ENCODE results near the gene TMEM8B.

The TMEM8B gene, protein sequence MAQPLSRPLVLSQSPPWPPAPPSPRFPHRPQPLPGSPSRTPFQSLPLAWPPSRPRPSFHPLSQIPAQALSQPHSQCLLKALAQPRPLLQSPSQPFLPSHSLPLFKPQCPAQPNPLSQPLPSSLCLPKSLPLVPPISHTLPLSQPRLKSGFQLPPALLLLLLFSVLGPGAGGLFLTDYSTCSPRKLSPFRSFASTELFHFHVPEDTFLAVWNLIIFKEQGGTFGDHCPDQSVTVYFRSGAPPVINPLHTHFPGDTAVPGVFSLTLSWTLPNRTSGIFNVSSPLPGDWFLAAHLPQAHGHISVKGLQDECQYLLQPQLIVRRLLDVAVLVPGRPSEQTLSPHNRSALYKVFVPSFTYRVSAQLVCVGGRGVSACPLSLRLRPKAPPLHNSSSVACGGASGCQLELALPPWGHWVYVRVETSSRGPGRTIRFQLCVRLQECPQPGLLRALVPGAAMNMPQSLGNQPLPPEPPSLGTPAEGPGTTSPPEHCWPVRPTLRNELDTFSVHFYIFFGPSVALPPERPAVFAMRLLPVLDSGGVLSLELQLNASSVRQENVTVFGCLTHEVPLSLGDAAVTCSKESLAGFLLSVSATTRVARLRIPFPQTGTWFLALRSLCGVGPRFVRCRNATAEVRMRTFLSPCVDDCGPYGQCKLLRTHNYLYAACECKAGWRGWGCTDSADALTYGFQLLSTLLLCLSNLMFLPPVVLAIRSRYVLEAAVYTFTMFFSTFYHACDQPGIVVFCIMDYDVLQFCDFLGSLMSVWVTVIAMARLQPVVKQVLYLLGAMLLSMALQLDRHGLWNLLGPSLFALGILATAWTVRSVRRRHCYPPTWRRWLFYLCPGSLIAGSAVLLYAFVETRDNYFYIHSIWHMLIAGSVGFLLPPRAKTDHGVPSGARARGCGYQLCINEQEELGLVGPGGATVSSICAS

GRCh38 chr9:35829084-35829763, at the start of gene TMEM8B:
TMEM8B (plus strand) TSS chr9:35829228; CDS start chr9:35829448, 220 bp downstream.
- Histone ChIP-seq H3K36me3 (ENCODE audit: control insufficient read depth, low read depth, low read length) (no peaks in the 10 kb centered on the region), H3K27me3 (ENCODE audit: control insufficient read depth, insufficient read depth, low read length) (no peaks in the 10 kb centered on the region), H3K9ac (ENCODE audit: low read length) (peak within 1 kb of the TSS; percentile 29), H3K9me3 (ENCODE audit: control insufficient read depth, low read depth, low read length) (no peaks in the 10 kb centered on the region), H3K4me3 (ENCODE audit: low read length) (peak within 1 kb of the TSS; percentile 75), H3K4me1 (ENCODE audit: control insufficient read depth, low read depth, low read length) (peaks cover 4% of the 10 kb centered on the region), H3K27ac (ENCODE audit: low read length) (no peak within 1 kb of the TSS)

DNA sequence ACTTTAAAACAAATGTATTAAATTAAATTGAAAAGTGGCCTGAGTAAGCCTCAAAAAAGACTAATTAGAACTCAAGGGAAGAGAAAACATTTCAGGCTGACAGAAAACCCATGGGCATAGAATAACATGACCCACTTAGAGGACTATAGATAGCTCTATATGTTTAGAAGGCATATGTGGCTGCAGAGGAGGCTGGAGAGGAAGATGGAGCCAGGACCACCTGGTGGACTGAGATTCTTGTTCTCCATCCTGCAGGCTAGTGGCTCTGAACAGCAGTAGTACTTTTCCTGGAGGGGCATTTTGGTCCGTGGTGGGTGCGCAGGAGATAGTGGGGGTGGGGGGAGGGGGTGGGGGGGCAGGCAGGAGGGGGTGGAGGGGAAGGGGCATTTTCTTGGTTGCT, 48.0 kb upstream of the TMEM8B start:
- H3K36me3 ChIP-seq (ENCODE audit: control insufficient read depth, low read depth, low read length), result no peaks in the 10 kb centered on the region
- H3K27me3 ChIP-seq (ENCODE audit: control insufficient read depth, insufficient read depth, low read length), result no peaks in the 10 kb centered on the region
- no peak overlapping the region for H3K27ac ChIP-seq (ENCODE audit: low read length)
- peaks cover under 1% of the 10 kb centered on the region for H3K4me1 ChIP-seq (ENCODE audit: control insufficient read depth, low read depth, low read length)
- H3K9me3 ChIP-seq (ENCODE audit: control insufficient read depth, low read depth, low read length), result no peaks in the 10 kb centered on the region
- no peak overlapping the region for H3K9ac ChIP-seq (ENCODE audit: low read length)
- no peak overlapping the region for H3K4me3 ChIP-seq (ENCODE audit: low read length)

DNA sequence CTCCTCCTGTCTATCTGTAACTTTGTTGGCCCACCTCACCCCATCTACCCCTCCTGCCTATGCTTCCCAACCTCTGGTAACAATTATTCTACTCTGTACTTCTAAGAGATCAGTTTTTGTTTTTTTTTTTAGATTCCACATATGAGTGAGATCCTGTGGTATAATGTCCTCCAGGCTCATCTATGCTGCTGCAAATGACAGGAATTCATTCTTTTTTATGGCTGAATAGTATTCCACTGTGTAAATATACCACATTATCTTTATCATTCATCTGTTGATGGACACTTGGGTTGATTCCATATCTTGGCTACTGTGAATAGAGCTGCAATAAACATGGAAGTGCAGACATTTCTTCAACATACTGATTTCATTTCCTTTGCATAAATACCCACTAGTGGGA, 45.6 kb upstream of the TMEM8B start:
- no peak overlapping the region for H3K4me3 ChIP-seq (ENCODE audit: low read length)
- H3K9me3 ChIP-seq (ENCODE audit: control insufficient read depth, low read depth, low read length), result no peaks in the 10 kb centered on the region
- H3K36me3 ChIP-seq (ENCODE audit: control insufficient read depth, low read depth, low read length), result no peaks in the 10 kb centered on the region
- H3K27ac ChIP-seq (ENCODE audit: low read length), result no peak overlapping the region
- H3K9ac ChIP-seq (ENCODE audit: low read length), result no peak overlapping the region
- H3K4me1 ChIP-seq (ENCODE audit: control insufficient read depth, low read depth, low read length), result no peaks in the 10 kb centered on the region
- H3K27me3 ChIP-seq (ENCODE audit: control insufficient read depth, insufficient read depth, low read length), result no peaks in the 10 kb centered on the region

- Histone ChIP-seq H3K36me3 (ENCODE audit: control insufficient read depth, low read depth, low read length) (no peaks in the 10 kb centered on the region), H3K9me3 (ENCODE audit: control insufficient read depth, low read depth, low read length) (no peaks in the 10 kb centered on the region), H3K27me3 (ENCODE audit: control insufficient read depth, insufficient read depth, low read length) (peaks cover 7% of the 10 kb centered on the region), H3K4me1 (ENCODE audit: control insufficient read depth, low read depth, low read length) (peaks cover 12% of the 10 kb centered on the region), H3K4me3 (ENCODE audit: low read length) (no peak overlapping the region), H3K27ac (ENCODE audit: low read length) (no peak overlapping the region), H3K9ac (ENCODE audit: low read length) (no peak overlapping the region)
Measured at GRCh38 chr9:35789541-35789940, 39.5 kb upstream of the TMEM8B start.

GRCh38 chr9:35790025-35790384, 39.0 kb upstream of the TMEM8B start:
- H3K27ac ChIP-seq (ENCODE audit: low read length), result no peak overlapping the region
- H3K4me3 ChIP-seq (ENCODE audit: low read length), result no peak overlapping the region
- no peaks in the 10 kb centered on the region for H3K9me3 ChIP-seq (ENCODE audit: control insufficient read depth, low read depth, low read length)
- H3K4me1 ChIP-seq (ENCODE audit: control insufficient read depth, low read depth, low read length), result peaks cover 12% of the 10 kb centered on the region
- peaks cover 7% of the 10 kb centered on the region for H3K27me3 ChIP-seq (ENCODE audit: control insufficient read depth, insufficient read depth, low read length)
- no peaks in the 10 kb centered on the region for H3K36me3 ChIP-seq (ENCODE audit: control insufficient read depth, low read depth, low read length)
- no peak overlapping the region for H3K9ac ChIP-seq (ENCODE audit: low read length)

DNA sequence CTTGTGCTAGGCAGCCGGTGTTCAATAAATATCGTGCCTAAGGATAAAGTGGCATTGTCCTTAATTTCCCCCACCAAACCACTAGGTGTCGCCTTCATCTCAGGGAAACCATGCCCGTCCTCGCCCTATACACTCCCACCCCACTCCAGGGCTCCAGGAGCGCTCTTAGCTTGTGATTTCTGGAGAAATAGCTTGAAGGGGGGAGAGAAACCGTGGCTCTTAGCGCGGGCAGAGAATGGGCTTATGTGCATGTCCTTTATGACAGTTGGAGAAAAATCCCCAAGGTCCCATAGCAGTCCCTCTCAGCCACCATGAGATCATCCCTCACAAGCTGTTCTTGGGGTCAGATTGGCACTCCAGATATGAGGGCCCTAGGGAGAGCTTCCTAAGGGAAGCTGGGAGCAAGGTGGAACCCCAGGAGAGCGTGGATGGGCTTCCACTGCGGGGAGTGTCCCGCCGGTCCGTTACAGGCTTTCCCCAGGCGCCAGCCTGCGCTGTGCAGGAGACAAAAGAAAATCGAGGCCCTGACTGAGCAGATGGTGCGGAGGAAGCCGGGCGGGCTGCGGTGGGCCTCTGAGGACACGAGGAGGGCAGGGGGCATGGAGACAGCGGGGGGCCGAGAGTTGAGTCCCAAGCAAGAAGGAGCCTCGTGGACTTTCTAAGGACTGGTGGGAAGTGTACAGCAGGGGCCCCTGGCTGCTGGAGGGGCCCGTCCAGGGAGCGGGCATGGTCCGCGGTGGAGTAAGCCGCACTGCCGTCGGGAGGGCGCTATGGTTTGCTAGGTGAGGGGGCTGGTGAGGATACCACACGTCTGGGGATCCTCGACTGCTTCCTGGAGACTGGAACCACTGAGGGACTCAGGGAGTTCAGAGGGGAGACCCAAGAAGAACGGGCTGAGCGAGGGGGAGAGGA, 38.4 kb upstream of the TMEM8B start:
- Histone ChIP-seq H3K4me1 (ENCODE audit: control insufficient read depth, low read depth, low read length) (peaks cover 12% of the 10 kb centered on the region), H3K9ac (ENCODE audit: low read length) (peak overlapping the region; percentile 26), H3K27me3 (ENCODE audit: control insufficient read depth, insufficient read depth, low read length) (peaks cover 7% of the 10 kb centered on the region), H3K4me3 (ENCODE audit: low read length) (peak overlapping the region; percentile 48), H3K36me3 (ENCODE audit: control insufficient read depth, low read depth, low read length) (no peaks in the 10 kb centered on the region), H3K27ac (ENCODE audit: low read length) (no peak overlapping the region), H3K9me3 (ENCODE audit: control insufficient read depth, low read depth, low read length) (no peaks in the 10 kb centered on the region)

GRCh38 chr9:35791297-35791921, 37.6 kb upstream of the TMEM8B start, which contains the start of gene NPR2:
NPR2 (plus strand) TSS chr9:35791591; CDS start chr9:35792409, 818 bp downstream.
- Histone ChIP-seq H3K9me3 (ENCODE audit: control insufficient read depth, low read depth, low read length) (no peaks in the 10 kb centered on the region), H3K4me1 (ENCODE audit: control insufficient read depth, low read depth, low read length) (peaks cover 12% of the 10 kb centered on the region), H3K9ac (ENCODE audit: low read length) (peak within 1 kb of the TSS; percentile 26), H3K27ac (ENCODE audit: low read length) (no peak within 1 kb of the TSS), H3K27me3 (ENCODE audit: control insufficient read depth, insufficient read depth, low read length) (peaks cover 7% of the 10 kb centered on the region), H3K36me3 (ENCODE audit: control insufficient read depth, low read depth, low read length) (no peaks in the 10 kb centered on the region), H3K4me3 (ENCODE audit: low read length) (peak within 1 kb of the TSS; percentile 61)

DNA sequence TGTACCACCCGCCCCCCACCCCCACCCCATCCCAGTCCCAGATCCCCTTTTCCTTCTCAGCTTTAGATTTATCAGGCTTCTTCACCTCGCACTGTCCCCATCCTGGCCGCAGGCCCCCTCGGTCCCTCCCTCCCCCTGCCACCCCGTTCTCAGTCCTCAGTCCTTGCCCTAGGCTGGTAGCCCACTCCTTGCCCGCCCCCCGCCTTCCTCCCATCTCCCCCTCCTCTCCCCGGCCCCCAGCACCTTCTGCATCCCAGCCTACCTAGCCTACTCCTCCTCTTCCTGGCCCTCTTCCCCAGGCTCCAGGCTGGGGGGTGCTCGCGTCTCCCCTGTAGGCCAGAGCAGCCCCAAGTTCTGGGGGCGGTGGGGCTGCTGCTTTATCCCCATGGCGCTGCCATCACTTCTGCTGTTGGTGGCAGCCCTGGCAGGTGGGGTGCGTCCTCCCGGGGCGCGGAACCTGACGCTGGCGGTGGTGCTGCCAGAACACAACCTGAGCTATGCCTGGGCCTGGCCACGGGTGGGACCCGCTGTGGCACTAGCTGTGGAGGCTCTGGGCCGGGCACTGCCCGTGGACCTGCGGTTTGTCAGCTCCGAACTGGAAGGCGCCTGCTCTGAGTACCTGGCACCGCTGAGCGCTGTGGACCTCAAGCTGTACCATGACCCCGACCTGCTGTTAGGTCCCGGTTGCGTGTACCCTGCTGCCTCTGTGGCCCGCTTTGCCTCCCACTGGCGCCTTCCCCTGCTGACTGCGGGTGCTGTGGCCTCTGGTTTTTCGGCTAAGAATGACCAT, 36.8 kb upstream of the TMEM8B start:
- no peaks in the 10 kb centered on the region for H3K36me3 ChIP-seq (ENCODE audit: control insufficient read depth, low read depth, low read length)
- H3K9me3 ChIP-seq (ENCODE audit: control insufficient read depth, low read depth, low read length), result no peaks in the 10 kb centered on the region
- peak overlapping the region; percentile 61 for H3K4me3 ChIP-seq (ENCODE audit: low read length)
- peaks cover 12% of the 10 kb centered on the region for H3K4me1 ChIP-seq (ENCODE audit: control insufficient read depth, low read depth, low read length)
- peaks cover 7% of the 10 kb centered on the region for H3K27me3 ChIP-seq (ENCODE audit: control insufficient read depth, insufficient read depth, low read length)
- no peak overlapping the region for H3K9ac ChIP-seq (ENCODE audit: low read length)
- H3K27ac ChIP-seq (ENCODE audit: low read length), result no peak overlapping the region

DNA sequence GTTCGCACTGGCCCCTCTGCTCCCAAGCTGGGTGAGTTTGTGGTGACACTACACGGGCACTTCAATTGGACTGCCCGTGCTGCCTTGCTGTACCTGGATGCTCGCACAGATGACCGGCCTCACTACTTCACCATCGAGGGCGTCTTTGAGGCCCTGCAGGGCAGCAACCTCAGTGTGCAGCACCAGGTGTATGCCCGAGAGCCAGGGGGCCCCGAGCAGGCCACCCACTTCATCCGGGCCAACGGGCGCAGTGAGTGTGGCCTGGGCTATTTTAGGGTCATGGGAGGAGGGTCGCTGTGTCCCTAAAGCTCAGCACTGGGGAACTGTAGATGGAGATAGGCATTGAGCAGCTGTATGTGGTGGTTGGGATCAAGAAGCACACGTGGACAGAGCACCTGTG, 36.2 kb upstream of the TMEM8B start:
- no peaks in the 10 kb centered on the region for H3K9me3 ChIP-seq (ENCODE audit: control insufficient read depth, low read depth, low read length)
- H3K27ac ChIP-seq (ENCODE audit: low read length), result no peak overlapping the region
- no peaks in the 10 kb centered on the region for H3K36me3 ChIP-seq (ENCODE audit: control insufficient read depth, low read depth, low read length)
- peaks cover 7% of the 10 kb centered on the region for H3K27me3 ChIP-seq (ENCODE audit: control insufficient read depth, insufficient read depth, low read length)
- H3K4me3 ChIP-seq (ENCODE audit: low read length), result no peak overlapping the region
- H3K9ac ChIP-seq (ENCODE audit: low read length), result no peak overlapping the region
- H3K4me1 ChIP-seq (ENCODE audit: control insufficient read depth, low read depth, low read length), result peaks cover 12% of the 10 kb centered on the region

- Histone ChIP-seq H3K9ac (ENCODE audit: low read length) (no peak overlapping the region), H3K9me3 (ENCODE audit: control insufficient read depth, low read depth, low read length) (no peaks in the 10 kb centered on the region), H3K36me3 (ENCODE audit: control insufficient read depth, low read depth, low read length) (no peaks in the 10 kb centered on the region), H3K27me3 (ENCODE audit: control insufficient read depth, insufficient read depth, low read length) (peaks cover 7% of the 10 kb centered on the region), H3K4me3 (ENCODE audit: low read length) (no peak overlapping the region), H3K27ac (ENCODE audit: low read length) (no peak overlapping the region), H3K4me1 (ENCODE audit: control insufficient read depth, low read depth, low read length) (peaks cover 12% of the 10 kb centered on the region)
Measured at GRCh38 chr9:35793461-35793860, 35.6 kb upstream of the TMEM8B start.
